GM10248 (cell line): Measurements from ENCODE around the gene ANXA5.

ENCODE experiments used
- CTCF ChIA-PET: fragments of 300-600 bp; sonication (Branson Sonifier 250); formaldehyde crosslinking; extraction: SDS; loops from one replicate; lab custom pipeline; 2021; ENCODE audit warnings: antibody characterized with exemption; lab: Yijun Ruan, JAX
- POLR2A ChIA-PET: fragments of 350-650 bp; sonication (Branson Sonifier 250); formaldehyde crosslinking; extraction: SDS; loops from one replicate; lab custom pipeline; 2020; ENCODE audit warnings: antibody characterized with exemption; lab: Yijun Ruan, JAX
- DNase-seq: peaks from one replicate; pipeline ENCODE4 v3.0.0; 2012; ENCODE audit errors: extremely low spot score
- CTCF ChIP-seq: IDR thresholded peaks from 2 replicates; pipeline ENCODE4 v1.5.1; 2012; ENCODE audit warnings: mild to moderate bottlenecking, low read depth; ENCODE audit errors: extremely low read depth, missing control alignments, control extremely low read depth

ANXA5 gene

GRCh38 chr4:121696170-121696580, 605 bp downstream of the ANXA5 start:
- POLR2A ChIA-PET: interaction anchor here (1.1 kb wide), 1 partner anchor 95 kb away, joined by 3 read pairs; no protein-coding TSS in a partner anchor
- peak; percentile 32 for DNase-seq
- peak; percentile 11 for TF ChIP-seq CTCF
- CTCF ChIA-PET: interaction anchor here (0.6 to 1.7 kb wide), 6 partner anchors 9 to 129 kb away, joined by 3 to 7 read pairs (median 4); no protein-coding TSS in a partner anchor

GRCh38 chr4:121693886-121694285, 2.9 kb downstream of the ANXA5 start:
- TF ChIP-seq CTCF: no peak
- ChIA-PET POLR2A (no interaction called here), CTCF (interaction anchor here (1.4 kb wide), 1 partner anchor 13 kb away, joined by 4 read pairs; no protein-coding TSS in a partner anchor)
- no peak for DNase-seq

GRCh38 chr4:121693450-121693849, 3.3 kb downstream of the ANXA5 start:
- CTCF ChIA-PET: interaction anchor here (1.4 kb wide), 1 partner anchor 13 kb away, joined by 4 read pairs; no protein-coding TSS in a partner anchor
- TF ChIP-seq CTCF: no peak
- POLR2A ChIA-PET: no interaction called here
- no peak for DNase-seq

GRCh38 chr4:121692261-121692660, 4.5 kb downstream of the ANXA5 start:
- CTCF ChIA-PET: no interaction called here
- no peak for TF ChIP-seq CTCF
- POLR2A ChIA-PET: no interaction called here
- DNase-seq: no peak

GRCh38 chr4:121690001-121690400, 6.8 kb downstream of the ANXA5 start:
- DNase-seq: no peak
- CTCF ChIA-PET: no interaction called here
- POLR2A ChIA-PET: no interaction called here
- no peak for TF ChIP-seq CTCF

GRCh38 chr4:121688701-121689100, 8.1 kb downstream of the ANXA5 start:
- no peak for DNase-seq
- CTCF ChIA-PET: interaction anchor here (1.0 kb wide), 1 partner anchor 10 kb away, joined by 4 read pairs; no protein-coding TSS in a partner anchor
- POLR2A ChIA-PET: no interaction called here
- no peak for TF ChIP-seq CTCF
